ACHN (cell line): Measurements from ENCODE around the gene MMP25.

Experiments used
- DNase-seq: peaks from one replicate; pipeline ENCODE4 v3.0.0-alpha.2; 2015
- in situ Hi-C: cut with HindIII; loops from 2 replicates; pipeline ENCODE4 v1.10.0; 2017; ENCODE audit warnings: low sequenced_read_pairs, low pct_ligation_motif_present, low pct_unique_long_range_greater_than_20kb

The MMP25 gene

DNA sequence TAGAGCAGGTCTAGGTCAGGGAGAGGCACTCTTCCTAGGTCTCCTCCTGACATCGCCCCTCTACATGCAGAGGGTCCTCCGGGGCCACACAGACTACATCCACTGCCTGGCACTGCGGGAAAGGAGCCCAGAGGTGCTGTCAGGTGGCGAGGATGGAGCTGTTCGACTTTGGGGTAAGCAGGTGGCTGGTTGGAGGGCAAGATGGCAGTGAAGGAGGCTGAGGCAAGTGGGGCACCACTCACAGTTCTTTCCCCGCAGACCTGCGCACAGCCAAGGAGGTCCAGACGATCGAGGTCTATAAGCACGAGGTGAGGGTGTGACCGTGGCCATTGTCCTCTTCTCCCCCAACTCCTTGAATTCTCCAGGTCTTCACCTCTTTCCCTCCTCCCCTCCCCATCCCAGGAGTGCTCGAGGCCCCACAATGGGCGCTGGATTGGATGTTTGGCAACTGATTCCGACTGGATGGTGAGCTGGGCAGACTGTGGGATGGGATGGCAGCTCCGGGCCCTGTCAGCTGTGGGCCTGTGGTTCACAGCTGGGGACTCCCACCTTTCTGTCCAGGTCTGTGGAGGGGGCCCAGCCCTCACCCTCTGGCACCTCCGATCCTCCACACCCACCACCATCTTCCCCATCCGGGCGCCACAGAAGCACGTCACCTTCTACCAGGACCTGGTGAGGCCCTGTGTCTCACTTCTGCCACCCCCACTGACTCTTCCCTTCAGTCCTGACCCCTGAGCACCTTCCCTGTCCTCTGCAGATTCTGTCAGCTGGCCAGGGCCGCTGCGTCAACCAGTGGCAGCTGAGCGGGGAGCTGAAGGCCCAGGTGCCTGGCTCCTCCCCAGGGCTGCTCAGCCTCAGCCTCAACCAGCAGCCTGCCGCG lies 19.5 kb upstream of the MMP25 start:
- no peak for DNase-seq
- in situ Hi-C loops, result no loop called here

DNA sequence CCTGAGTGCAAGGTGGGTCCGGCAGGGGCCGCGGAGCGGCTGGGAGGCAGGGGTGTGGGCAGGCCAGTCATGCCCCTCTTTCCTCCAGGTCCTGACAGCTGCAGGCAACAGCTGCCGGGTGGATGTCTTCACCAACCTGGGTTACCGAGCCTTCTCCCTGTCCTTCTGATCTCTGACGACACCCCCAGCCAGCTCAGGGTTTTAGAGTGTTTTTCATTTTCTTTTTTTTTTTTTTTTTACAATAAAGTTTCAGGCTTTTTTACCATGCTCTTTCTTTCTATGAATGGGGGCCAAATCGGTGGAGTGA lies 18.9 kb upstream of the MMP25 start:
- DNase-seq, result no peak
- in situ Hi-C loops, result no loop called here

DNA sequence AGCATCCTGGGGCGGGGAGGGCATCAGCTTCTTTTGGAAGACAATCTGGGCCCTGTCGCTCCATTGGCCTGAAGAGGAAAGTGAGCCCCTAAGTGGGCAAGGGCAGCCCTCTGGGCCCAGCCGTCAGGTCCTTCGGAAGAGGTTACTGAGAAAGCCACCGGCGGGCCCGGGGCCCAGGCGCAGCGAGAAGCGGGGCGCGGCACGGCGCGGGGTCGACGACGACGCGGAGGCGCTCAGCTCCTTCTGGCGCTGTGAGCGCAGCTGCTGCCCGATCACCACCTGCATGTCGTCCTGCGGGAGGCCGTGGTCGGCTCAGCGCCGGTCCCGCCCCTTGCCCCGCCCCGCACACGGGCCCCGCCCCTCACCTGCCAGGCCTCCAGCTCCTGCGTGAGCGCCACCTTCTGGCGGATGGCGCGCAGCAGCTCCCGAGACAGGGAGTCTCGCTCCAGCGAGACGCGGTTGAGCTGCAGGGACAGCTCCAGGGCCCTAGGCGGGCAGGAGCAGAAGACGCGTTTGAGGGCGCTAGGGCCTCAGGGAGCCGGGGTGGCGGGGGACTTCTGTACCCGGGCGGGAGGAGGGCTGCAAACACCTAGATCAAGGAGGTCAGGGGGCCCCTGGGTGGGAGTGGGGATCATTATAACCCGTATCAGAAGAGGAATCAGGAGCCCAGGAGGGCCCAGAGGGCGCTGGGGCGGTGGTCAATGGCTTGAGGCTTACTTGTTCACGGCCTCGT lies 18.2 kb upstream of the MMP25 start:
- in situ Hi-C loops, result no loop called here
- peak; percentile 94 for DNase-seq

DNA sequence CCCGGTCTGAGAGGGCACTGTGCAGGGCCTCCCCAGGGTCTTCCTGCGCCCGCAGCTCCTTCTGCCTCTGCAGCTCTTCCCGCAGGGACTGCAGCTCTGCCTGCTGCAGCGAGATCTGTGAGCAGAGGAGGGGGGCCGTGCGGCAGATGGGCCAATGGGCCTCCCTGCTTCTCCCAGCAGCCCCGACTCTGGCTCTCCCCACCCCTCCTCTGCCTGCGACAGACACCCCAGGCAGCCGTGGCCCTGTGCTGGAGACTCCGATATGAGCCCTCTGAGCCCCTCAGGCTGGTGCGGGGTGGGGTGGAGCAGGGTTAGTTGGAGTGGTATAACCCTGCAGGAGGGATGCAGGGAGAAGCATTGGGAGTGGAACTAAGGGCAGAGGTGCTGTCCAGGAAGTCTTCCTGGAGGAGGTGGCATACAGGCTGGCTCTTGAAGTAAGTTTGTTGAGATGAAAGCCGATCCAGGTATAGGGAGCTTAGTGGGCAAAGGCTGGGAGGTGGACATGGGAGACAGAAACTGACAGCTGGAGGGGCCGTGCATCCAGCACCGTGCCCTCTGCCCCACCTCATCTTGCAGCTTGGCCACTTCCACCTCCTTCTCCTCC lies 17.5 kb upstream of the MMP25 start:
- no peak for DNase-seq
- in situ Hi-C loops, result no loop called here

DNA sequence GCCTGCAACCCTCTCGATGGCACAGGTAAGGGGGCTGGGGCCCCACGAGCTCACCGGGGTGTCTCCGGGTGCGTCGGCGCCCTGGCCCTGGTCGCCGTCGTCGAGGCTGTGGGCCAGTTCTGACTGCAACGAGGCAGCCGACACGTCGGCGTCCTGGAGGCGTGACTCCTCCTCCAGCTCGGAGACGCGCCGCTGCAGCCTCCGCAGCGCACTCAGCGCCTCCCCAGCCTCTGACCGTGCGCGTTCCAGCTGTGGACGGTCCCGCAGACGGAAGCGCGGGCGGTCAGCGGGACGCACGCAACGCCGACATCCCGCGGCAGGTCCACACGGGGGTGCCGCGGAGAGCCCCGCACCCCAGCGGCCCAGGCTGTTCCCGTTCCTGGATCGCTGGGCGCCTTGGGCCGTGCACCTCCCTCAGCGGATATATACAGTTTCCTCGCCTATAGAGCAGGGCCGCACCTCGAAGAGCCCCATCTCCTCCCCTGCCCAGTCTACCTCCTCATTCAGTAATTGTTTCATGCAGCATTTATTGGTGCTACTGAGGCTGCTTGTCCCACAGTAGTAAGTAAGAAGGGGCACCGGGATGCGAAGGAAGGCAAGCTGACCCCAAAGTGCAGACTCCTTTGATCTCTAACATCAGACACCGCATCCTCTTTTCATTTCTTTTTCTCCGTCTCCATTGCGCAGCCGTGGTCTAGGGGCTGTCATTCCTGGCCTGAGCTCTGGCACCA lies 16.7 kb upstream of the MMP25 start:
- in situ Hi-C loops, result no loop called here
- DNase-seq, result no peak

DNA sequence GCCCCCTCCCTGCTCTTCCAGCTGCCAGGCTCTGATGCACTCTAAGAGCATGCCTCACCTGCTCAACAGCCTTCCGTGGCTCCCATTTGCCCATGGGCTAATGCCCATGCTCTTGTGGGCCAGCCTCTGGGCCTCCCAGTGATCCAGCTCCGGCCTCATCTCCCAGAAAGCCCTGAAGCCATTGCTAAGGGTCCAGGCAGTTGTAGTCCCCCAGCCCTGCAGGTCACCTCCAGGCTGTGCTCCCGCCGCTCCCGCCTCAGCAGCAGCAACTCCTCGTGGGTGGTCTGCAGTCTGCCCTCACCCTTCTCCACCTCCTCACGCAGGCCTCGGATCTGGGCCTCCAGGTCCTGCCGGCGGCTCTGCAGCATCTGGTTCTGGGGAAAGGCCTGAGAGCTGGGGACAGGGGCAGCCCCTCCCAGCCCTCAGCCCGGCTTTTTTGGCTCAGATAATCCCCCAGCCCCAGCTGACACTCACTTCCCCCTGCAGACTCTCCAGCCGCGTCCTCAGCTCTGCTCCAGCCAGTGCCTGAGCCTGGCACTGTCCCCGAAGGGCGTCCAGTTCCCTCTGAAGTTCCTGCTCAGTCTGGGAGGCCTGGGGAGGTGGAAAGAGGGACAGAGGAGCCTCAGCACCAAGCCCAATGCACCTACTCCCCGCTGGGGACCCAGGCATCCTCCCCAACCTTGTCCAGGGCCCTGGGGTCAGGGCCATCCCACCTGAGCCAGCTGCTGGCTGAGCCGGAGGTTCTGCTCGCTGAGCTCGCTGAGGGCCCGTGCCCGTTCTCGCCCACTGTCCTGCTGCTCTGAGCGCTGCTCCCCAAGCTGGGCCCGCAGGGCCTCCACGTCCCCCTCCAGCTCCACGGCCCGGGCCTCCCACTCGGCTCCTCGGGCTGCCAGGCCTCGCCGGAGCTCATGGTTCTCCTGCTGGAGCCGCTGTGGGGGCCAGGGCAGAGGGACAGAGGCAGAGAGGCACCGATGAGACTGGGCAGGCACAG lies 15.8 kb upstream of the MMP25 start:
- DNase-seq, result no peak

DNA sequence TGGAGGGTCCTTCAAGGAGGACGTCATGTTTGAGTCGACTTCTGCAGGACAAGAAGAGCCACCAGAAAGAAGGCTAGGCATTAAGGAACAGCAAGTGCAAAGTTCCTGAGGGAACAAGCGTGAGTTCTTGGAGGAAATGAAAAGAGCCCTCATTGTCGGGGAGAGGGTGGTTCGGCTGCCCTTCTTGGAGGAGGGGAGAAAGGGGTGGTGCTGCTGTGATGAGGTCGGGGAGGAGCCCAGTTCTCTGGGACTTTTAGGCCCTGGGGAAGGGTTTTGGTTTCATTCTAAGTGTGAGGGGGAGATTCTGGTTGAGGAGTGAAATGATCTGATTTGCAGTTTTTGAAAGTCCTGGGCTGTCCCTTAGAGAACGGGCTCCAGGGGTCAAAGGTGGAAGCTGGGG lies 13.7 kb upstream of the MMP25 start:
- DNase-seq, result no peak
- in situ Hi-C loops, result no loop called here

More for the DNA sequence above, 15.8 kb upstream of the MMP25 start:
- in situ Hi-C loops, result no loop called here

DNA sequence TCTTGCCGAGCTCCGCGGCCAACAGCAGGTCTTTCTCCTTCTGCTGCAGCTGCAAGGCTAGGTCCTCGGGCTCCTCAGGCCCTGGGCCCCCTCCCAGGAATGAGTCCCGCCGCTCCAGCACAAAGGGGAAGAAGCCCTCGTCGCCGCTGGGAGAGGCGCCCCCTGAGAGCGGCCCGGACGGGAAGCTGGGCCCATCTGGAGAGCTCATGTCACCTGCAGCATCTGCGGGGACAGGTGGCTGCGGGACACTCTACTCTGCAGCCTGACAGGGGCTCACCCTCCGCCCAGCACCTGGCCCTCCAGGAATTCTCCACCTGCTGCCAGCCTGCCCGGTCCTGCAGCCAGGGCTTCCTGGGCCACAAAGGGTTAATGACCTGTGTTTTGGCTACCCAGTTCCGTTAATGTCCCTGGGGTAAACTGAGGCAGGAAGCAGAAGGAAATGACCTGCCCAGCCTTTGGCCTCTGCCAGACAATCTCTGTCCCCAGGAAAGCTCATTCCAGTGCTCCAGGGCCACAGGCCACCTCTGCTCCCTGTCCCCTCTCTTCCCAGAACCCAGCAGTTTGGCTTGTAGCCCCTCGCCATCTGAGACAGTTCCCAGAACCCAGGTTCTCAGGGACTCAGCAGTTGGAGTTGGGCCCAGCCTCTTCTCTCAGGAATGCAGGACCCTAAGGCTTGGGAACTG lies 10.9 kb upstream of the MMP25 start:
- DNase-seq, result no peak
- in situ Hi-C loops, result no loop called here

DNA sequence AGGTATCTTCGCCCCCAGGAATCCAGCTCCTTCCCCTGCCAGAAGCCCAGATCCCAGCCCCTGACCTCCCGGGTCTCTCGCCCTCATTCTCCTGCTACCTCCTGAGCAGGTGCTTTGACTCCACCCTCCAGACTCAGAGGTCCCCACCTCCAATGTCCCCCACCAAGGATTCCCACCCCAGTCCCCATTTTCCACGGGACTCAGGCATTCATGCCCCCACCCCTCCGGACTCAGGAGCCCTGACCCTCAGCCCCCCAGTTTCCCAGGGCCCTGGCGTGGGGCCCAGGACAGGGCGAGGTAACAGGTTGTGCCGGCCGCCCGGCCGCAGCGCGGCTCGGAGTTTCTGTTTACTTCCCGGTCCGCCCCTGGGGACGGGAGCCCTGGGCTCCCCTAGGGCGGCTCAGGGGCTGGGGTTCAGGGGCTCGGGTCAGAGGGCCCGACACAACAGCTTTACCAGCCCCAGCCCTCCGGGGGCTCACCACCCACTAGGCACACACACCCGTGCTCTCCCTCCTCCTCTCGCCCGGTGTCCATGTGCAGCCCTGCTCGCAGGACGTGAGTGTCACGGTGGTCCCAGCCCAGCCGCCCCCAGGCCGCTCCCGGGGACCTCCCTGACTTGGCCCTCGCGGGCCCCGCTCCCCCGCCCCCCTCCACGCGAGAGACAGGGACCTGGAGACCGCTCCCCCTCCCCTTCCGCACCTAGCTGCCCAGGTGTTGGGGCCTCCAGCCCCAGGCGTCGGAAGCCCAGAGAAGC lies 10.2 kb upstream of the MMP25 start:
- in situ Hi-C loops, result no loop called here
- DNase-seq, result no peak

DNA sequence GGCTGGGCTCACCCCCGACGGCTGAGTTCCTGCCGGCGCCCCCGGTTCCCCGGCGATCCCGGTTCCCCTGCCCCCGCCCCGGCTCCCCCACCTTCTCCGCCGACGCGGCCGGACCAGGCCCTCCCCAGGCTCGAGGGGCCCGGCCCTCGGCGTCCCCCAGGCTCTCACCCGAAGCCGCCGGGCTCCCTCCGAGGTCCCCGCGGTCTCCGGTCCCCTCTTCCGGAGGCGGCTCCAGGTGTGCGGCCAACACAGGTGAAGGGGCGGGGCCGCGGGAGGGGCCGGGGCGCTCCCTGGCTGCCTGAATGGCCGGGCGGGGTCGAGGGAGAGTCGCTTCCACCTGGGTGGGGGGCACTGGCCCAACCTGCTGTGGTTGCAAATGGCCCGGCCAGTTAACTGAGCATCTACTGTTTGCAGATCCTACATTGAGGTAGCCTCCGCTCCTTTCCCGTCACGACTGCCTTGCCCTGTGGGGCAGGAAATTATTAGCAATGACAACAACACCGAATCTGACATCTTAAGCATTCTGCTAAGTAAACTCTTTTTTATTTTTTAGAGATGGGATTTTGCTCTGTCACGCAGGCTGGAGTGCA lies 9.5 kb upstream of the MMP25 start, which contains the start of gene BICDL2:
Gene BICDL2, minus strand, starts transcription at position 219 of the 590 bp plus-strand sequence. CDS start 1,448 bp downstream, outside the sequence.
- DNase-seq, result no peak

DNA sequence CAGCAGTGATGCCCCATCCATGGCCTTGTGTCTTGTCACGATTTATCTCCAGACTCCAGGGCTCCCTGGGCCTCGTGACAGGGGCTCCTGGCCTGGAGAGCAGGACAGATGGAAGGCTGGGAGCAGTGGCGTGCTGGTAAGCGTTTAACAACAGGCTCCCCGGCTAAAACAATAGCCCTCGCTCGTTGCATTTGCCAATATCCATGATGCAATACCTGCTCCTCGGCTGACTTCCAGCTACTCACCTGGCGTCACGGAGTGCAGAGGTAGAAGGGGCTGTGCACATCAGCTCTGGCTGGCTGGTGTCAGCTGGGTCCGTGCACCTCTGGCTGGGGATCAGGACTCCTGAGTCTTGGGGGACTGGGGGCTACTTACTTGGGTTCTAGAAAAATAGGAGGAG lies 8.1 kb upstream of the MMP25 start:
- no peak for DNase-seq
- in situ Hi-C loops, result no loop called here

More for the DNA sequence above, 9.5 kb upstream of the MMP25 start, which contains the start of gene BICDL2:
- in situ Hi-C loops, result no loop called here

DNA sequence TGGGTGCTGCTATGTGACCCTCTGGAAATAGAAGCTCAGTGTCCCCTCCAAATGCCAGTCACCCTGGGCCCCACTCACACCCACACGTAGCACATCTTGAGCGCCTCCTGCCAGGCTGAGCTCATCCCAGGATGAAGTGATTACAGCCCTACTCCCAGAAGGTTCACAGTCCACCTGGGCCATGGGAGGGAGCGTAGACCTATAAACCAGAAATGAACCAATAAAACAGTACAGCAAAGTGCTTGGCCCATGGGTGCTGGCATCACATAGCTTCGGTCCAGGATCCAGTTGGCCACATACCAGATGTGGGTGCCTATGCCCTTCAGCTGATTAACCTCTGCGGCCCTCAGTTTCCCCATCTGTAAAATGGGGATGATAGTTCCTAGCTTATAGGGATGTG lies 7.5 kb upstream of the MMP25 start:
- in situ Hi-C loops, result no loop called here
- DNase-seq, result no peak

DNA sequence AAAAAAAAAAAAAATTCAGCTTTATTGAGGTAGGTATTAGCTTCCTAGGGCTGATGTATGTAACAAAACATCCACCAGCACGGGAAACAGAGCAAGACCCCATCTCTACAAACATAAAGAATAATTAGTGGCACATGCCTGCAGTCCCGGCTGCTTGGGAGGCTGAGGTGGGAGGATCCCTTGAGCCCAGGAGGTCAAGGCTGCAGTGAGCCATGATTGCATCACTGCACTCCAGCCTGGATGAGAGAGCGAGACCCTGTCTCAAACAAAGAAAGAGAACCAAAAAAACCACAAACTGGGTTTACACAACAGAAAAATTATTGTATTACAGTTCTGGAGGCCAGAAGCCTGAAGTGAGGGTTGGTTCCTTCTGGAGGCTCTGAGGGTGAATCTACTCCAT lies 4.0 kb upstream of the MMP25 start:
- in situ Hi-C loops, result no loop called here
- no peak for DNase-seq

DNA sequence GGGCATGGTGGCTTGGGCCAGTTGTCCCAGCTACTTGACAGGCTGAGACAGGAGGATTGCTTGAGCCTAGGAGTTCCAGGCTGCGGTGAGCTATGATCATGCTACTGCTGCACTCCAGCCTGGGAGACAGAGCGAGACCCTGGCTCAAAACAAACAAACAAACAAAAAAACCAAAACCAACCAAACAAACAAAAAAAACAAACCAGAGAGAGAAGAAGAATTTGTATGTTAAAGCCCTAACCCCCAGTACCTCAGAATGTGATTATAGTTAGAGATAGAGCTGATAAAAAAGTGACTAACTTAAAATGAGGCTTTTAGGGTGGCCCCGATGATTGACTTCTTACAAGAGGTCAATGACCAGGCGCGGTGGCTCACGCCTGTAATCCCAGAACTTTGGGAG lies 1.7 kb upstream of the MMP25 start:
- DNase-seq, result no peak

DNA sequence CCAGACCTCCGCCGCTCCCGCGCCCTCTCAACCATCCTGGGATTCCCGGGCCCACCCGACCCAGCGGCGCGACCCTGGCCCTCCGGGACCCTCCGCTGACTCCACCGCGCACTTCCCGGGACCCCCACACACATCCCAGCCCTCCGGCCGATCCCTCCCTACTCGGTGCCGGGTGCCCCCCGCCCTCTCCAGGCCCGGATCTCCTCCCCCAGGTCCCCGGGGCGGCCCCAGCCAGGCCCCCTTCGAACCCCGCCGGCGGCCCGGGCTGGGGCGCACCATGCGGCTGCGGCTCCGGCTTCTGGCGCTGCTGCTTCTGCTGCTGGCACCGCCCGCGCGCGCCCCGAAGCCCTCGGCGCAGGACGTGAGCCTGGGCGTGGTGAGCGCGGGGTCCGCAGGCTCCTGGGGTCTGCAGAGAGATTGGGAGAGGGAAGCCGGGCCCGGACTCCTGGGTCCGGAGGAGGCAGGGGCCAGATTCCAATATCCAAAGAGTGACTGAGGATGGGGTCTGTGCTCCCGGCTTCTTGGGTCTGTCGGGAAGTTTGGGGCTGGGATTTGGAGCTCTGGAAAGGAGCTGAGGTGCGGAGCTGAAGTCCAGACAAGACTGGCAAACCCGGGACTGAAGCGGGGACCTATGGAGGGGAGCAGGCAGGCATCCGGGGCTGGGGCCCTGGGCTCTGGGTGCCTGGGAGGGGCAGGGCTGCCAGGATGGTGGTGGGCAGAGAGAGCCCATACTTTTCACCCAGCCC lies 453 bp downstream of the MMP25 start:
- DNase-seq, result no peak

More for the DNA sequence above, 1.7 kb upstream of the MMP25 start:
- in situ Hi-C loops, result no loop called here

DNA sequence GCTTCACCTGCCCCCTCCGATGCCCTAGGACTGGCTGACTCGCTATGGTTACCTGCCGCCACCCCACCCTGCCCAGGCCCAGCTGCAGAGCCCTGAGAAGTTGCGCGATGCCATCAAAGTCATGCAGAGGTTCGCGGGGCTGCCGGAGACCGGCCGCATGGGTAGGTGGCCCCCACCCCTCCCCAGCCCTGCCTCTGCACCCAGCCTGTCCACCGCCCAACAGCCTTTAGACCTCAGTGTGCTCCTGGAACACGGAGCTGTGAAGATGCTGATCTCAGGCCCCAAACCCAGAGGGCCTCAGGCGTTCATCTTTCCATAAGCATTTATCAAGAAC lies 993 bp downstream of the MMP25 start:
- no peak for DNase-seq

More for the DNA sequence above, 453 bp downstream of the MMP25 start:
- in situ Hi-C loops, result no loop called here

More for the DNA sequence above, 993 bp downstream of the MMP25 start:
- in situ Hi-C loops, result no loop called here
